GM18505 (cell line): Measurements from ENCODE around the gene ATP13A5.

ENCODE experiments used
- ATAC-seq: cut with Tn5 transposase; IDR thresholded peaks from one replicate; pipeline ENCODE4 v1.9.1; 2021; ENCODE audit not compliant: unreplicated experiment
- POLR2A ChIP-seq: IDR thresholded peaks from 4 replicates; pipeline ENCODE4 v1.6.1; 2011; ENCODE audit warnings: borderline replicate concordance; ENCODE audit not compliant: insufficient read depth, insufficient read length; ENCODE audit errors: extremely low read depth

The ATP13A5 gene

DNA sequence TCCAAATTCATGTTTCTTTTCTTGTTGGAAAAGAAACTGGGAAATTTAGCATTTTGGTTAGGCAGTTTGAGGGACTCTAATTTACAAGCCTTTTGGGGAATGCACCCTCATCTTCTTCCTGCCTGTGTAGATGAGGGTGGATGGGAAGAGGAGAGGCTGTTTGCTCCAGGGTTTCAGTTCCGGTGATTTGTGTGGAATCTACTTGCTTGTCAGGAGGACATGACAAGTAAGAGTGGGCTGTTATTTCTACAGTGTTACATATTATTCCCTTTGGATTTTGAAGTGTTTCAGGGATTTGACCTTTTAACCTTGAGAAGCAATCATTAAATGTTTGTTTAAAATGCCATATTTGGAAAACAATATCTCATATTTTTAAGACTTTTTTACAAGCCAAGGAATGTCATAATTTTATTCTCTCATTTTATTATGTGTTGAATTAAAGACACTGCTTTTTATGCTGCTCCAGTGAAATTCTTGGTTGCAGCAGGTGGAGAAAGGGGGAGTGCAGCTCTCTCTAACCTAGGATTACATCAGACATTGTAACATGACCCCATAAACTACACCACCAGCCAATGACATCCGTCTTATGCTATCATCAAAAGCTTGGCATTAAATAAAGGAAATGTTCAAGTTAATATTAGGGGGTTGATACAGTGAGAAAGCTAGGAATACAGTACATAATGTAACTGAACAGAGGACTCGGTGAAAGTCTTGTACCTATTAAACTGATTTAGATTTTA, 107.3 kb downstream of the ATP13A5 start:
- ATAC-seq = no peak
- no peak for TF ChIP-seq POLR2A

DNA sequence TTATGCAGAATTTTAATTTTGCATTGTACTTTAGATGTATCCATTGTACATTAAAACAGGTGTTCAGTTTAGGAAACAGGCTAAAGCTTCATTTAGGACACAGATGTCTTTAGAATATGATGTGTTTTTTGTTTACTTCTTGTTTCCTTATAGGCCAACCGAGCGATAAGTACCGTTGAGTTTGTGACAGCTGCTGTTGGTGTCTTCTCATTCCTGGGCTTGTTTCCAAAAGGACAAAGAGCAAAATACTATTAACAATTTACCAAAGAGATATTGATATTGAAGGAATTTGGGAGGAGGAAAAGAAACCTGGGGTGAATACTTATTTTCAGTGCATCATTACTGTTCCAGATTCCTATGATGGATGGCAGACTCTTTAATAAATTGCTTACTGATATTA, 108.1 kb downstream of the ATP13A5 start:
- TF ChIP-seq POLR2A = no peak

DNA sequence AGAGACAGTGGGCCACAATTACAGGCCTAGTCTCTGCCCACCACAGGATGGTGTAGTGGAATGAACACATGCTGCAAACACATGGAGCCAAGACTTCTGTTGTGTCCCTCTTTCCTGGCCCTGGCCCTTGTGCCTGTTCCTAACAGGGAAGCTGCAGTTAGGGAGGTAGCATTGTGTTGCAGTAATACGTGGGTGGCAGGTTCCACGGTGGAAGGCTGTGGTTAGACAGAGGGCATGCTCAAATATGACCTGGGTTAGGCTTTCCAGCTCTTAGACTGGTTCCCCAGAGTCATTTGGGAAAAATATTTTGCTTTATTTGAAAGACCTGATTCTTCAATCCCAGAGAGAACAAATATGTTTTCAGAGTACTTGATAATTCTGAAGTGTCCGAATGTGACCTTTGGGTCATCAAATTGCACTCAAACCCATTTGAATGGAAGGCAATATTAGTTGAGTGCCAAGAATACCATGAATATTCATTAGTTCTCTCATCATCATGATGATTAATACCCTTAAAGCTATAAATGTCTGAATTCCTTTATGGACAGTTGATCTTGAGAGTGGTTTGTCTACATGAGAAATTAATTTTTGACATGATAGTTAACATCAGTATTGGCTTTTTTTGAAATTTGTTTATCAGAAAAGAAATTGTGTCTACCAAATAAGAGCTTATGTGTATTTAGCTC, 109.1 kb downstream of the ATP13A5 start:
- ATAC-seq = no peak
- TF ChIP-seq POLR2A = no peak

More for the DNA sequence above, 108.1 kb downstream of the ATP13A5 start:
- no peak for ATAC-seq

DNA sequence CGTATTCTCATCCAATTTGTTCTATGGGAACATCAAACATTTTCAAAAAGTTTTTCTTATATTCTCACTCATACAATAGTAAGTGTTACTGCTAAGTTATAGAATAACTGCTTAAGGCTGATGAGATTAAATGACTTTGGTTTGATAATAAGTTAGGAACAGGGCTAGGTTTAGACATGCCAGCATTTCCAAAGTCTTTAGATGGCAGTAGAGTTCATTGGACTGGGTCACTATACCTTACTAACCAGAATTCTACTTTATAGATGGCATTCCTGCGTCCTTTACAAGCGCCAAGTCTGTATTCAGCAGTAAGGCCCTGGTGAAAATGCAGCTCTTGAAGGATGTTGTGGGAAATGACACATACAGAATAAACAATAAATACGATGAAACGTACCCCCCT, 115.8 kb downstream of the ATP13A5 start:
- no peak for ATAC-seq
- TF ChIP-seq POLR2A = no peak

DNA sequence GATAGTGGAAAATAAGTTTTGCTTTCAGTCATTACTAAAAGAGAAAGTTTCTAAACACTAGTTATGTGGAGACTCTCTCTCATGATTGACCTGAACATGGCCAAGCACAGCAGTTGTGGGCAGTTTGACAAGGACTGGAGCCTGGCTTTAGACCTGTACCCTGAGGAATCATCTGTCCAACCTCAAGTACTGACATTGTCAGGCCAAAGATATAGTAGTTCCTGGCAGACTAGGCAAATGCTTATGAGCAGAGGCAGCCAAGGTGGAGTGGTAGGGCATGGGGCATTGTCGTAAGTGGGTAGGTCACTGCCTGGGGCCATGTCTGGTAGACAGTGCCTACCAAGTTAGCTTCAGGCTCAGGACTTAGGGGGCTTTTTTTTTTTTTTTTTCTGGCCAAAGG, 116.6 kb downstream of the ATP13A5 start:
- no peak for TF ChIP-seq POLR2A
- ATAC-seq = no peak

DNA sequence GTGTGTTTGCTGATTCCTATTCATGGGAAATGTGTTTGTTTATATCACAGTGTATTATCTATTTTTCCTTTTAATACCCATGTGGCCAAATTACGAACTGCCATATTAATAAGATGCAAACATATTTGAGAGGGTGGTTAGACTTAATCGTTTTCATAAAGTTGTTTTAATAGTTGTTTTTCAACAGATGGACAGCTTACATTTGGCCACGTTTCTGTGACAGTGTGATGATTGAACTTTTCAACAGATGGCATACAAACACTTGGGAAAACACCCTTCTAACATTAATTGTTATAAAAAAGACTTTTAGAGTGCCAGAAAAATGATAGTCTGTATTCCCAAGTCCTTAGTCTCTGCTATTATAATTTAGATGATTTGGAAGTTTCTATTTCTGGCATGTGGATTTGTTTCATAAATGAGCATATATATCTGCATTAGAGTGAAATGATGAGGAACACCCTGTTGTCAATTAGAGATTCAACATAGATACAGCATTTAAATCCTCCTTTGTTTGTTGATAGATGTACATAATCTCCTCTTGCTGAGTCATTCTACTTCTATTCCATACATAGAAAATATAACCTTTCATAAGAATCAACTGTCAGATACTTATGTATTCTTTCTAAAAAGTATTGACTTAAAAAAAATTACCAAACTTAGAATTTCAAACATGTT, 124.4 kb downstream of the ATP13A5 start:
- no peak for TF ChIP-seq POLR2A
- no peak for ATAC-seq

DNA sequence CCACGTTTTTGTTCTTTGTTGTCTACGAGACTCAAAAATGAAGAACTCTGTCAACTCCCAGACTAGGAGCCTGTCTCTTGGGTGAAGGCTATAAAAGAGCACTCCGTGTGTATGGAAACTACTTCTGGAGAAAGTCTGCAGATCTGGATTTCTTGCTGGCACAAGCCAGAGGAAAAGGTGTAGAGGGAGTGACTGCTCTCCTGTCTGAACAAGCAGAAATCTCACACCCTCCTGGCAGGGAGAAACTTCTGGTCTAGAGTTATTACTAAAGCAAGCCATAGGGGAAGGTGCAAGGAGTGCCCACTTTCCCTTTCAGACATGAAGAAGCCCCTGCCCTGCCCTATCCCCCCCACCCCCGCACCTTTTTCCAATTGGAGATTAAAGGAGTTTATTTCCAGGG, 128.1 kb downstream of the ATP13A5 start:
- no peak for TF ChIP-seq POLR2A
- ATAC-seq = no peak

DNA sequence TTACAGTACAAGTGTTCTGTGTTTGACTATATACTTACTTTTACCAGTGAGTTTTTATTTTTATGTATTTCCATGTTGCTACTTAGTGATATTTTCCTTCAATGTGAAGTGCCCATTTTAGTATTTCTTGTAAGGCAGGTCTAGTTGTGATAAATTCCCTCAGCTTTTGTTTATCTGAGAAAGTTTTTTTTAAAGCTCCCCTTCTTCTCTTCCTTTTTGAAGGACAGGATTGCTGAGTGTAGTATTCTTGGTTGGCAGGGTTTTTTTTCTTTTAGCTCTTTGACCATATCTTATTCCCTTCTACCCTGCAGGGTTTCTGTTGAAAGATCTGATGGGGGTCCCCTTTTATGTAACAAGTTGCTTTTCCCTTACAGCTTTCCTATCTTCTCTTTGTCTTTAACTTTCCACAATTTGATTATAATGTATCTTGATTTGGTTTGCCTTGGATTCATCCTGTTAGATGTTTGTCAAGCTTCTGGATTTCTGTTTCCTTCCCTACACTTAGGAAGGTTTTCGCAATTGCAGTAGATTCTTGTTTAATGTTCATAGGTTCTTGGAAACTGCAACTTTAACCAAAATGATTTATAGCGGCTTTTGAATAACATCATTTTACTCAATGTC, 129.6 kb downstream of the ATP13A5 start:
- ATAC-seq = no peak

DNA sequence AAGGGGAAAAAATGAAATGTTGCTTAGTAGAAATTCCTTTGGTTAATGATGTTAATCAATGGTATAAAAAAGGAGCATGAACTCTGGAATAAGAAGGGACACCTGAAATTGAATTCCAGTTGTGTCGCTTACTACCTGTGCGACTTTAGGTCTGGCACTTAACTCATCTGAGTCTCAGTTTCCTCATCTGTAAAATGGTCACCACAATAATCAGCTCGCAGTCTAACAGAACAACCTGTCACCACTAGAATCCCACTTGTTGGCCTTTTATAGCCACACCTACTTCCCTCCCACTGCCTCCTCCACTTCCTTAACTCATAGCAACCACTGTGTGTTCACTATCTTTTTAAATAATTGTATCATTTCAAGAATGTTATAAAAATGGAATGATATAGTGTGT, 135.0 kb downstream of the ATP13A5 start:
- ATAC-seq = no peak

More for the DNA sequence above, 129.6 kb downstream of the ATP13A5 start:
- TF ChIP-seq POLR2A = no peak

DNA sequence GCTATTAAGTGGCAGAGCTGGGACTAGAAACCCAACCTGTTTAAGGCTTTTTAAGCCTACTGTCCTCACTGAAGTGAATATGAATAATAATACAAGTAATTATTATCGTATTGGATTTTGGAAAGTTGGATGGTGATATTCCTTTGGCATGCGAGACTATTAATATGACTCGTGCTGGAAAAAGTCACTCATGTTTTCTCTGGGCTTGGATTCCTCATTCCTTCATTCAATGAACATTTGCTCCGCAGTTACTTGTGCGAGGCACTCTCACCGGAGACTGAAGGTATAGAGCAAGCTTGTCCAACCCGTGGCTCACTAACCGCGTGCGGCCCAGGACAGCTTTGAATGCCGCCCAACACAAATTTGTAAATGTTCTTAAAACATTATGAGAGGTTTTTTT, 136.8 kb downstream of the ATP13A5 start:
- no peak for ATAC-seq
- no peak for TF ChIP-seq POLR2A

More for the DNA sequence above, 135.0 kb downstream of the ATP13A5 start:
- TF ChIP-seq POLR2A = no peak

DNA sequence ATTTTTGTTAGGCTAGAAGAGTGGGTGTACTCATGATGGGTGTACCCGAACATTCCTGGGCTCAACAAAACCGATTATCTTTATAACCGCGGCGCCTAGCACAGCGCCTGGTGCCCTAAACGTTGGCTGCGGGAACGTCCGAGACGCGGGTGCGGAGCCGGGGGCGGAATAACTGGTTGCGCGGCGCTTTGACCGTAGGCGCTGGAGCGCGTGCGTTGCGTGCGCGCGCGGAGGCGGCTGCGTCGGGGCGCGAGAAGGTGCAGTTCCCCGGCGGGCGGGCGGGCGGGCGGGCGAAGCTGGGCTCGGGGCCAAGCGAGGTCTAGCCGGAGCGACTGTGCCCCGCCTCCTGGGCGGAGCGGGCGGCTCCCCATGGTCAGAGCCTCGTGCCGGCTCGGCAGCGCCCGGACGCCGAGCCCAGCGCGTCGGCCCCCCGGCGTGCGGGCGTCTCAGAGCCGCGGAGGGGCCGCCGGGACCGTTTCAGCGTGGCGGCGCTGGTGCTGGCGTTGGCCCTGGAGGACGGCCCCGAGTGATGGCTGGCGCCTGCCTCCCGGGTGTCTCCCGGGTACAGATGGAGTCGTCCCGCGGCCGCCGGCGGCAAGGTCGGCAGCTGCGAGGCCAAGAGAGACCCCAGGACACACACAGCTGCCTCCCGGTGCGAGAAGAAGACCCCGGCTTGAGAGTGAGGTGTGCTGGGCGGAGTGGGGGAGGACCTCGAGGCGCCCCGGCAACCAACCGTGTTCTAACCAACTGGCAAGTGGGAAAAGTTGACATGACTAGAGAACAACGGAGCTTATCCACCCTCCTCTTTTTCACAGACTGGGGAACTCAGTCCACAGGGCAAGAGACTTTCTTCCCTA, 137.5 kb downstream of the ATP13A5 start, which contains the start of gene PLAAT1:
Gene PLAAT1 (plus strand): TSS at position 373 of the 857 bp plus-strand sequence. CDS start 14,429 bp downstream, outside the sequence.
- no peak for TF ChIP-seq POLR2A

DNA sequence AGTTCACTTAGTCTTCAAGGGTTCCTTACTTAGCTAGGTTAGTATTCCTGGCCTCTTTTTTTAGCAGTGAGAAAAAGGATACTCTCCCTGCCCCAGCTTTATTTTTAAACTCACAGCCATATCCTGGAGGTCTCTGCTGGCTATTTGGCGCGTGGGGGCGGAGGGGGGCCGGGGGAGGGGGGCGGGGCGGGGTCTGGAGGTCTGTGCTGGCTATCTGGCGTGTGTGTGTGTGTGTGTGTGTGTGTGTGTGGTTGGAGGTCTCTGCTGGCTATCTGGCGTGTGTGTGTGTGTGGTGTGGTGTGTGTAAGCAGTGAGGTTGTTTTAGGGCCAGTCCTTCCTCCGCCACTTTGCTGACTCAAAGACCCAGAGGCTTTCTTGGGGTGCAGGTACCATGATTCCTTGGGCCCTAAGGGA, 138.1 kb downstream of the ATP13A5 start:
- no peak for TF ChIP-seq POLR2A
- ATAC-seq = no peak

More for the DNA sequence above, 137.5 kb downstream of the ATP13A5 start, which contains the start of gene PLAAT1:
- ATAC-seq = peak; percentile 75
